Left ventricle myocardium superior (tissue), 1 donor: ENCODE measurements around the gene PHF12. TPM values are rescaled to one million over a fixed set of nuclear protein-coding genes. Genes with fewer than 3 reads are reported as not detected.
"Not testable (repeated sequence)": the region's sequence is repeated elsewhere in the genome, so short reads cannot be mapped to it uniquely, and the experiment has no call there.

Experiments used
- ATAC-seq: fragments of 200-7000 bp; cut with Tn5 transposase; one replicate; pipeline ENCODE4 v1.9.1; 2020; ENCODE audit warnings: mild to moderate bottlenecking, moderate library complexity
- DNase-seq: peaks from one replicate; pipeline ENCODE4 v3.0.0-alpha.2; 2020
- intact Hi-C: fragments of 100-400 bp; cut with micrococcal nuclease; formaldehyde crosslinking; loops from one replicate; pipeline ENCODE4 v1.11.0; 2022
- total RNA-seq: library from RNA; stranded (reverse); fragmentation: NEBNext Ultra II Directional; extraction: Animal tissue kit (Norgen Biotek cat#: 25700); gene quantifications from one replicate; pipeline ENCODE4 v1.2.1, GENCODE V29; 2021
- donor health status: DM: no; HTN: yes; CAD: no; lungs with severe emphysema.

Gene PHF12
- total RNA-seq, 1 donor from 2014 or later = 20.4 TPM

- intact Hi-C loops, ATAC-seq: not testable (repeated sequence)
- DNase-seq = peak; percentile 9
Observed at GRCh38 chr17:28877150-28877711, 74.1 kb downstream of the PHF12 start.

- intact Hi-C loops = no loop called here
- no peak for ATAC-seq
- peak; percentile 6 for DNase-seq
Observed at GRCh38 chr17:28875848-28876550, 75.3 kb downstream of the PHF12 start.

- DNase-seq = no peak
- ATAC-seq = no peak
- intact Hi-C loops = no loop called here
Observed at GRCh38 chr17:28874750-28875149, 76.6 kb downstream of the PHF12 start.

GRCh38 chr17:28873839-28874238, 77.5 kb downstream of the PHF12 start:
- intact Hi-C loops = no loop called here
- no peak for DNase-seq
- no peak for ATAC-seq

- ATAC-seq = no peak
- intact Hi-C loops = no loop called here
Observed at GRCh38 chr17:28871056-28871579, 80.2 kb downstream of the PHF12 start.

GRCh38 chr17:28867276-28867675, 84.0 kb downstream of the PHF12 start:
- intact Hi-C loops = no loop called here
- ATAC-seq (no peak), DNase-seq (no peak)

More at GRCh38 chr17:28871056-28871579, 80.2 kb downstream of the PHF12 start:
- peak; percentile 9 for DNase-seq

- no peak for ATAC-seq
- peak; percentile 0 for DNase-seq
- intact Hi-C loops = no loop called here
Observed at GRCh38 chr17:28865946-28866752, 85.2 kb downstream of the PHF12 start.

- intact Hi-C loops = no loop called here
- DNase-seq = peak; percentile 32
- peak; percentile 32 for ATAC-seq
Observed at GRCh38 chr17:28864991-28865849, 86.1 kb downstream of the PHF12 start.

GRCh38 chr17:28863953-28864352, 87.4 kb downstream of the PHF12 start:
- DNase-seq (no peak), ATAC-seq (no peak)
- intact Hi-C loops = no loop called here

- ATAC-seq = no peak
- intact Hi-C loops = no loop called here
- no peak for DNase-seq
Observed at GRCh38 chr17:28862561-28862960, 88.8 kb downstream of the PHF12 start.

GRCh38 chr17:28861393-28862203, 89.7 kb downstream of the PHF12 start:
- ATAC-seq (no peak), DNase-seq (peak; percentile 11)
- intact Hi-C loops = no loop called here

GRCh38 chr17:28860363-28860808, 90.9 kb downstream of the PHF12 start:
- no peak for ATAC-seq
- DNase-seq = peak; percentile 12
- intact Hi-C loops = no loop called here

GRCh38 chr17:28858801-28859355, 92.4 kb downstream of the PHF12 start:
- ATAC-seq (no peak), DNase-seq (no peak)
- intact Hi-C loops = no loop called here

GRCh38 chr17:28857905-28858800, 93.2 kb downstream of the PHF12 start:
- DNase-seq = peak; percentile 9
- ATAC-seq = no peak
- intact Hi-C loops = no loop called here

- DNase-seq (no peak), ATAC-seq (no peak)
- intact Hi-C loops = no loop called here
Observed at GRCh38 chr17:28856028-28856574, 95.2 kb downstream of the PHF12 start.

GRCh38 chr17:28855336-28855679, 96.0 kb downstream of the PHF12 start:
- no peak for DNase-seq
- ATAC-seq = no peak
- intact Hi-C loops = no loop called here
